Activated CD4-positive, alpha-beta T cell treated with anti-CD3 and anti-CD28 coated beads, Interleukin-2, amount 10 ng/mL, durations not matched to agents 7 days and 5 days (primary cell): Measurements from ENCODE around the gene AGBL3. TPM values are rescaled to one million over a fixed set of nuclear protein-coding genes. Genes with fewer than 3 reads are reported as not detected.
"Not testable (repeated sequence)": the region's sequence is repeated elsewhere in the genome, so short reads cannot be mapped to it uniquely, and the experiment has no call there.

ENCODE experiments used
- CTCF ChIA-PET: fragments of 350-600 bp; sonication (Branson Sonifier 250); formaldehyde crosslinking; loops from one replicate; lab custom pipeline; 2021; ENCODE audit warnings: antibody characterized with exemption; lab: Charles Lee
- POLR2A ChIA-PET: fragments of 350-600 bp; sonication (Branson Sonifier 250); formaldehyde crosslinking; loops from one replicate; lab custom pipeline; 2021; ENCODE audit warnings: antibody characterized with exemption; lab: Charles Lee
- DNase-seq: peaks from one replicate; pipeline ENCODE4 v3.0.0-alpha.2; 2020
- H3K27ac Mint-ChIP-seq: one replicate; pipeline ENCODE4 v1.8.0; 2021; ENCODE audit warnings: mild to moderate bottlenecking, moderate library complexity, mixed read lengths
- H3K27me3 Mint-ChIP-seq: one replicate; pipeline ENCODE4 v1.8.0; 2021; ENCODE audit warnings: mixed read lengths
- H3K36me3 Mint-ChIP-seq: one replicate; pipeline ENCODE4 v1.8.0; 2021; ENCODE audit warnings: low read depth, mixed read lengths
- H3K4me1 Mint-ChIP-seq: one replicate; pipeline ENCODE4 v1.8.0; 2021; ENCODE audit warnings: mixed read lengths
- H3K4me3 Mint-ChIP-seq: one replicate; pipeline ENCODE4 v1.8.0; 2021; ENCODE audit warnings: mild to moderate bottlenecking, moderate library complexity, mixed read lengths
- H3K9me3 Mint-ChIP-seq: one replicate; pipeline ENCODE4 v1.8.0; 2021; ENCODE audit warnings: mixed read lengths
- total RNA-seq, 2 experiments: library from RNA; stranded (reverse); gene quantifications; one replicate each; pipeline ENCODE4 v1.2.3, GENCODE V29; 2021

AGBL3 gene
- total RNA-seq, 2 experiments from 2014 or later: 1.9 TPM

- H3K9me3 Mint-ChIP-seq: peaks cover 4% of the 10 kb centered on the region
- no peaks in the 10 kb centered on the region for H3K27me3 Mint-ChIP-seq
- H3K4me3 Mint-ChIP-seq: no peak overlapping the region
- no peaks in the 10 kb centered on the region for H3K36me3 Mint-ChIP-seq
- H3K4me1 Mint-ChIP-seq: no peaks in the 10 kb centered on the region
- ChIA-PET POLR2A (no interaction called here), CTCF (no interaction called here)
- H3K27ac Mint-ChIP-seq: no peak overlapping the region
- DNase-seq: no peak
These were observed 37.3 kb downstream of the AGBL3 start for GRCh38 chr7:135023622-135024021.

GRCh38 chr7:135035252-135035651 is 48.9 kb downstream of the AGBL3 start:
- Mint-ChIP-seq H3K4me3 (no peak overlapping the region), H3K9me3 (no peaks in the 10 kb centered on the region), H3K27ac (no peak overlapping the region), H3K36me3 (no peaks in the 10 kb centered on the region), H3K27me3 (peaks cover 2% of the 10 kb centered on the region), H3K4me1 (no peaks in the 10 kb centered on the region)
- ChIA-PET CTCF (no interaction called here), POLR2A (no interaction called here)
- no peak for DNase-seq

GRCh38 chr7:135067017-135067416 is 80.7 kb downstream of the AGBL3 start:
- CTCF ChIA-PET, POLR2A ChIA-PET: not testable (repeated sequence)

GRCh38 chr7:135074096-135074495 is 87.8 kb downstream of the AGBL3 start:
- CTCF ChIA-PET: no interaction called here
- Mint-ChIP-seq H3K27me3 (peaks cover 4% of the 10 kb centered on the region), H3K36me3 (no peaks in the 10 kb centered on the region), H3K9me3 (peaks cover 4% of the 10 kb centered on the region), H3K27ac (no peak overlapping the region), H3K4me1 (no peaks in the 10 kb centered on the region), H3K4me3 (no peak overlapping the region)
- DNase-seq: no peak
- POLR2A ChIA-PET: no interaction called here

More at GRCh38 chr7:135067017-135067416, 80.7 kb downstream of the AGBL3 start:
- H3K36me3 Mint-ChIP-seq, H3K27me3 Mint-ChIP-seq, H3K4me3 Mint-ChIP-seq, H3K27ac Mint-ChIP-seq, H3K4me1 Mint-ChIP-seq, DNase-seq: not testable (repeated sequence)
- H3K9me3 Mint-ChIP-seq: peaks cover 12% of the 10 kb centered on the region

- H3K27me3 Mint-ChIP-seq: peaks cover 4% of the 10 kb centered on the region
- H3K9me3 Mint-ChIP-seq: peaks cover 2% of the 10 kb centered on the region
- H3K4me1 Mint-ChIP-seq: no peaks in the 10 kb centered on the region
- ChIA-PET POLR2A (no interaction called here), CTCF (no interaction called here)
- no peak overlapping the region for H3K4me3 Mint-ChIP-seq
- H3K27ac Mint-ChIP-seq: no peak overlapping the region
- H3K36me3 Mint-ChIP-seq: no peaks in the 10 kb centered on the region
- DNase-seq: no peak
These were observed 88.2 kb downstream of the AGBL3 start for GRCh38 chr7:135074531-135074930.

- Mint-ChIP-seq H3K27ac (no peak overlapping the region), H3K36me3 (no peaks in the 10 kb centered on the region), H3K4me3 (no peak overlapping the region), H3K9me3 (peaks cover 2% of the 10 kb centered on the region), H3K4me1 (no peaks in the 10 kb centered on the region), H3K27me3 (peaks cover 4% of the 10 kb centered on the region)
- CTCF ChIA-PET: interaction anchor here (0.7 kb wide), 1 partner anchor 10 kb away, joined by 3 read pairs; no protein-coding TSS in a partner anchor
- no peak for DNase-seq
- POLR2A ChIA-PET: no interaction called here
These were observed 89.4 kb downstream of the AGBL3 start for GRCh38 chr7:135075716-135076115.

- Mint-ChIP-seq H3K27ac (no peak overlapping the region), H3K4me1 (no peaks in the 10 kb centered on the region), H3K36me3 (no peaks in the 10 kb centered on the region), H3K9me3 (no peaks in the 10 kb centered on the region), H3K4me3 (no peak overlapping the region), H3K27me3 (peaks cover 2% of the 10 kb centered on the region)
- CTCF ChIA-PET: no interaction called here
- DNase-seq: no peak
- POLR2A ChIA-PET: interaction anchor here (0.7 kb wide), 1 partner anchor 387 kb away, joined by 3 read pairs; no protein-coding TSS in a partner anchor
These were observed 90.6 kb downstream of the AGBL3 start for GRCh38 chr7:135076882-135077281.

- Mint-ChIP-seq H3K27ac (no peak overlapping the region), H3K36me3 (no peaks in the 10 kb centered on the region), H3K4me1 (no peaks in the 10 kb centered on the region), H3K9me3 (no peaks in the 10 kb centered on the region), H3K4me3 (no peak overlapping the region), H3K27me3 (peaks cover 2% of the 10 kb centered on the region)
- no peak for DNase-seq
- ChIA-PET POLR2A (interaction anchor here (0.7 kb wide), 1 partner anchor 387 kb away, joined by 3 read pairs; no protein-coding TSS in a partner anchor), CTCF (interaction anchor here (0.9 kb wide), 1 partner anchor 307 kb away, joined by 4 read pairs; no protein-coding TSS in a partner anchor)
These were observed 91.3 kb downstream of the AGBL3 start for GRCh38 chr7:135077642-135078041.

GRCh38 chr7:135078051-135078450 is 91.7 kb downstream of the AGBL3 start:
- ChIA-PET POLR2A (no interaction called here), CTCF (interaction anchor here (0.9 kb wide), 1 partner anchor 307 kb away, joined by 4 read pairs; no protein-coding TSS in a partner anchor)
- DNase-seq: no peak
- H3K9me3 Mint-ChIP-seq: no peaks in the 10 kb centered on the region
- H3K4me3 Mint-ChIP-seq: no peak overlapping the region
- H3K27me3 Mint-ChIP-seq: peaks cover 2% of the 10 kb centered on the region
- H3K27ac Mint-ChIP-seq: no peak overlapping the region
- H3K4me1 Mint-ChIP-seq: no peaks in the 10 kb centered on the region
- no peaks in the 10 kb centered on the region for H3K36me3 Mint-ChIP-seq

- Mint-ChIP-seq H3K9me3 (no peaks in the 10 kb centered on the region), H3K27me3 (peaks cover 2% of the 10 kb centered on the region), H3K27ac (no peak overlapping the region), H3K36me3 (no peaks in the 10 kb centered on the region), H3K4me3 (no peak overlapping the region), H3K4me1 (no peaks in the 10 kb centered on the region)
- ChIA-PET POLR2A (no interaction called here), CTCF (interaction anchor here (0.6 kb wide), 1 partner anchor 141 kb away, joined by 3 read pairs; no protein-coding TSS in a partner anchor)
- no peak for DNase-seq
These were observed 92.8 kb downstream of the AGBL3 start for GRCh38 chr7:135079068-135079467.

- no peak overlapping the region for H3K4me3 Mint-ChIP-seq
- H3K4me1 Mint-ChIP-seq: no peaks in the 10 kb centered on the region
- peaks cover 6% of the 10 kb centered on the region for H3K9me3 Mint-ChIP-seq
- ChIA-PET CTCF (no interaction called here), POLR2A (no interaction called here)
- no peak overlapping the region for H3K27ac Mint-ChIP-seq
- DNase-seq: no peak
- no peaks in the 10 kb centered on the region for H3K36me3 Mint-ChIP-seq
- no peaks in the 10 kb centered on the region for H3K27me3 Mint-ChIP-seq
These were observed 96.7 kb downstream of the AGBL3 start for GRCh38 chr7:135083005-135083404.

- CTCF ChIA-PET: interaction anchor here (0.5 kb wide), 1 partner anchor 56 kb away, joined by 3 read pairs; no protein-coding TSS in a partner anchor
- Mint-ChIP-seq H3K4me1 (no peaks in the 10 kb centered on the region), H3K4me3 (no peak overlapping the region), H3K27me3 (peaks cover 1% of the 10 kb centered on the region), H3K36me3 (peaks cover 2% of the 10 kb centered on the region), H3K27ac (no peak overlapping the region), H3K9me3 (peaks cover 14% of the 10 kb centered on the region)
- POLR2A ChIA-PET: no interaction called here
- no peak for DNase-seq
These were observed 102.3 kb downstream of the AGBL3 start for GRCh38 chr7:135088566-135088965.

GRCh38 chr7:135091717-135092116 is 105.4 kb downstream of the AGBL3 start:
- DNase-seq: no peak
- CTCF ChIA-PET: no interaction called here
- H3K36me3 Mint-ChIP-seq: peaks cover 2% of the 10 kb centered on the region
- peaks cover 11% of the 10 kb centered on the region for H3K9me3 Mint-ChIP-seq
- H3K27ac Mint-ChIP-seq: no peak overlapping the region
- POLR2A ChIA-PET: no interaction called here
- H3K27me3 Mint-ChIP-seq: peaks cover 1% of the 10 kb centered on the region
- H3K4me1 Mint-ChIP-seq: no peaks in the 10 kb centered on the region
- no peak overlapping the region for H3K4me3 Mint-ChIP-seq
